NCI-H82 treated with DMSO at 0.1 percent for 48 hours (cell line): ENCODE results near the gene RLF.
"Not testable (repeated sequence)": the region's sequence is repeated elsewhere in the genome, so short reads cannot be mapped to it uniquely, and the experiment has no call there.

Experiments
- DNase-seq: peaks from one replicate; lab custom pipeline; 2025; ENCODE audit not compliant: unreplicated experiment; lab: John Stamatoyannopoulos, UW

The RLF gene

GRCh38 chr1:40162753-40163441, 1.7 kb downstream of the RLF start:
- no peak for DNase-seq

- no peak for DNase-seq
These were observed 6.1 kb downstream of the RLF start for GRCh38 chr1:40167317-40167716.

GRCh38 chr1:40171036-40171435, 9.8 kb downstream of the RLF start:
- DNase-seq = no peak

GRCh38 chr1:40174788-40175187, 13.6 kb downstream of the RLF start:
- no peak for DNase-seq

- not testable (repeated sequence) for DNase-seq
These were observed 15.8 kb downstream of the RLF start for GRCh38 chr1:40176989-40177388.

- no peak for DNase-seq
These were observed 17.0 kb downstream of the RLF start for GRCh38 chr1:40178200-40178599.

GRCh38 chr1:40179496-40180089, 18.4 kb downstream of the RLF start:
- DNase-seq = no peak

GRCh38 chr1:40183055-40183710, 22.0 kb downstream of the RLF start:
- no peak for DNase-seq

GRCh38 chr1:40184193-40184592, 23.0 kb downstream of the RLF start:
- DNase-seq = no peak

GRCh38 chr1:40185951-40186864, 25.0 kb downstream of the RLF start:
- no peak for DNase-seq

- DNase-seq = no peak
These were observed 26.2 kb downstream of the RLF start for GRCh38 chr1:40187399-40187798.

GRCh38 chr1:40194639-40195038, 33.5 kb downstream of the RLF start:
- DNase-seq = not testable (repeated sequence)

- no peak for DNase-seq
These were observed 36.5 kb downstream of the RLF start for GRCh38 chr1:40197656-40198055.

- no peak for DNase-seq
These were observed 37.9 kb downstream of the RLF start for GRCh38 chr1:40199126-40199525.

- DNase-seq = no peak
These were observed 43.7 kb downstream of the RLF start for GRCh38 chr1:40204856-40205255.

- DNase-seq = no peak
These were observed 49.5 kb downstream of the RLF start for GRCh38 chr1:40210511-40211204.

- DNase-seq = no peak
These were observed 57.1 kb downstream of the RLF start for GRCh38 chr1:40218333-40218732.

- DNase-seq = not testable (repeated sequence)
These were observed 60.3 kb downstream of the RLF start for GRCh38 chr1:40221471-40221905.

- no peak for DNase-seq
These were observed 61.0 kb downstream of the RLF start for GRCh38 chr1:40221977-40222772.

GRCh38 chr1:40224040-40224439, 62.9 kb downstream of the RLF start:
- DNase-seq = no peak
